GM12878 (cell line): ENCODE data around the gene ITGB5. TPM values are rescaled to one million over a fixed set of nuclear protein-coding genes. Genes with fewer than 3 reads are reported as not detected.

ENCODE experiments used
- ATAC-seq: fragments of 200-7000 bp; cut with Tn5 transposase; 3 replicates; pipeline ENCODE4 v1.9.1; 2020; ENCODE audit warnings: mild to moderate bottlenecking, moderate library complexity
- BruUV-seq: library from RNA; stranded (reverse); fragments of 400-500 nt; replicated peaks from 2 replicates; lab custom pipeline; 2021; lab: Mats Ljungman, UMichigan
- CTCF ChIA-PET: fragments of 300-600 bp; sonication (Branson Sonifier 250); formaldehyde crosslinking; extraction: SDS; loops from one replicate; lab custom pipeline; 2021; ENCODE audit warnings: inconsistent platforms; lab: Yijun Ruan, JAX
- POLR2A ChIA-PET: fragments of 350-600 bp; formaldehyde crosslinking; extraction: SDS; loops from one replicate; lab custom pipeline; 2021; ENCODE audit warnings: inconsistent platforms; lab: Charles Lee
- RAD21 ChIA-PET: fragments of 300-600 bp; sonication (Branson Sonifier 250); formaldehyde crosslinking; loops from one replicate; lab custom pipeline; 2023; ENCODE audit warnings: antibody characterized with exemption; ENCODE audit not compliant: unreplicated experiment; lab: Charles Lee
- SMC1A ChIA-PET: fragments of 300-600 bp; sonication (Branson Sonifier 250); formaldehyde crosslinking; loops from one replicate; lab custom pipeline; 2023; ENCODE audit not compliant: unreplicated experiment, uncharacterized antibody; lab: Charles Lee
- DNase-seq: peaks from one replicate; pipeline ENCODE4 v3.0.0-alpha.2; 2011; ENCODE audit warnings: low read depth, low spot score
- FAIRE-seq: peaks from 3 replicates; lab custom pipeline; 2011; peaks lifted over from hg19 to GRCh38; lab: Jason Lieb, UNC
- H2AFZ ChIP-seq: 2 replicates; pipeline ENCODE4 v1.6.0; 2011; ENCODE audit warnings: low read depth, low read length, control low read depth; ENCODE audit not compliant: control insufficient read depth
- H3K27ac ChIP-seq: 2 replicates; pipeline ENCODE4 v1.5.1; 2011; ENCODE audit warnings: control low read depth; ENCODE audit not compliant: control insufficient read depth, insufficient read depth
- H3K27me3 ChIP-seq, 2 experiments: replicated peaks in 1 of 2; 2 replicates each; pipeline versions ENCODE4 v1.6.0 to v1.6.1; 2011; ENCODE audit warnings: low read length in 1 of 2; ENCODE audit not compliant: control insufficient read depth in 2 of 2, insufficient read depth in 2 of 2
- H3K36me3 ChIP-seq, 2 experiments: 2 replicates each; pipeline ENCODE4 v1.5.1; 2011; ENCODE audit warnings: low read length in 1 of 2; ENCODE audit not compliant: control insufficient read depth in 2 of 2, insufficient read depth in 2 of 2
- H3K4me1 ChIP-seq: 2 replicates; pipeline ENCODE4 v1.6.1; 2011; ENCODE audit warnings: mild to moderate bottlenecking, low read length, moderate library complexity, mixed read lengths; ENCODE audit not compliant: control insufficient read depth, insufficient read depth
- H3K4me2 ChIP-seq: 2 replicates; pipeline ENCODE4 v1.6.0; 2011; ENCODE audit warnings: control low read depth; ENCODE audit not compliant: control insufficient read depth, insufficient read depth
- H3K4me3 ChIP-seq: fragments of 200-600 bp; sonication (generic); 2 replicates; pipeline ENCODE4 v1.5.1; 2016
- H3K79me2 ChIP-seq: 2 replicates; pipeline ENCODE4 v1.6.0; 2011; ENCODE audit warnings: low read length; ENCODE audit not compliant: control insufficient read depth, insufficient read depth
- H3K9ac ChIP-seq: 2 replicates; pipeline ENCODE4 v1.8.0; 2011; ENCODE audit warnings: low read length, control low read depth, mixed read lengths; ENCODE audit not compliant: control insufficient read depth, insufficient read depth
- H3K9me3 ChIP-seq: replicated peaks from 3 replicates; pipeline ENCODE4 v1.5.1; 2011; ENCODE audit warnings: mild to moderate bottlenecking, low read length; ENCODE audit not compliant: control insufficient read depth, insufficient read depth
- H4K20me1 ChIP-seq: 2 replicates; pipeline ENCODE4 v1.6.0; 2011; ENCODE audit not compliant: control insufficient read depth, insufficient read depth
- IKZF2 ChIP-seq, 2 experiments: fragments of 450-650 bp; IDR thresholded peaks; 2 replicates each; pipeline ENCODE4 v1.6.1; 2017; ENCODE audit warnings: mild to moderate bottlenecking in 2 of 2, moderate library complexity in 2 of 2
- RBBP5 ChIP-seq: fragments of 200-600 bp; sonication (generic); conservative IDR thresholded peaks from 2 replicates; pipeline ENCODE4 v1.6.1; 2016
- RFX5 ChIP-seq: IDR thresholded peaks from 2 replicates; pipeline ENCODE4 v1.6.1; 2011; ENCODE audit warnings: low read depth, low read length, improper control_type of control experiment
- SREBF2 ChIP-seq: IDR thresholded peaks from 2 replicates; pipeline ENCODE4 v1.6.1; 2012; ENCODE audit warnings: mild to moderate bottlenecking, low read length
- ZZZ3 ChIP-seq: IDR thresholded peaks from 2 replicates; pipeline ENCODE4 v1.6.1; 2011; ENCODE audit warnings: low read depth; ENCODE audit not compliant: control insufficient read depth, insufficient read length
- whole genome bisulfite sequencing: methylation state at CpG from one replicate; pipeline ENCODE4 v1.1.6; 2016; ENCODE audit warnings: low lambda C conversion rate; ENCODE audit not compliant: insufficient replicate concordance, insufficient coverage; ENCODE audit errors: missing lambda C conversion rate; 5-methylcytosine and 5-hydroxymethylcytosine counted together
- in situ Hi-C: fragments of 300-500 bp; cut with MboI; formaldehyde crosslinking; loops from 9 replicates; pipeline ENCODE4 v1.14.3; 2018; ENCODE audit warnings: mixed read lengths
- intact Hi-C: fragments of 100-400 bp; cut with micrococcal nuclease; formaldehyde crosslinking; loops from one replicate; pipeline ENCODE4 v1.14.2; 2022; ENCODE audit not compliant: unreplicated experiment
- polyA plus RNA-seq, 11 experiments: library from polyadenylated mRNA; depleted of rRNA in 4 of 11; unstranded in 6 of 11; stranded (reverse) in 5 of 11; fragments of >200 nt; fragmentation: Nextera tagmentation in 4 of 11; fragmentation: Illumina TruSeq in 1 of 11; extraction: Ambion mirVana in 4 of 11; extraction: Trizol in 1 of 11; gene quantifications; 1 replicate in 1 of 11; 2 replicates in 10 of 11; pipeline versions ENCODE4 v1.2.1 to v1.2.3, GENCODE V29; 2011 to 2016; ENCODE audit warnings: inconsistent platforms in 2 of 11, missing spikeins in 2 of 11, low read depth in 1 of 11
- total RNA-seq, 4 experiments: library from RNA; depleted of rRNA in 3 of 4; stranded (reverse); fragments of >200 nt in 3 of 4; fragmentation: Illumina TruSeq in 1 of 4; extraction: Trizol in 1 of 4; gene quantifications; 2 replicates each; pipeline versions ENCODE4 v1.2.1 to v1.2.3, GENCODE V29; 2013 to 2021
- TF ChIP-seq, protein P1 (sequence below): fragments of 450-650 bp; IDR thresholded peaks from 2 replicates; pipeline ENCODE4 v1.6.1; 2016; ENCODE audit warnings: mild to moderate bottlenecking, moderate library complexity, borderline replicate concordance
- TF ChIP-seq, protein P2 (sequence below): fragments of 450-650 bp; IDR thresholded peaks from 2 replicates; pipeline ENCODE4 v1.6.1; 2017; ENCODE audit warnings: mild to moderate bottlenecking, low read depth, inconsistent platforms; ENCODE audit not compliant: poor library complexity, severe bottlenecking
- TF ChIP-seq, protein P3 (sequence below): fragments of 450-650 bp; formaldehyde crosslinking; IDR thresholded peaks from 2 replicates; pipeline ENCODE4 v1.5.0; 2022; ENCODE audit warnings: mild to moderate bottlenecking, missing genetic modification characterization
- TF ChIP-seq, protein P4 (sequence below): IDR thresholded peaks from 2 replicates; pipeline ENCODE4 v1.6.1; 2011; ENCODE audit warnings: low read depth, low read length, improper control_type of control experiment, borderline replicate concordance
- TF ChIP-seq, protein P5 (sequence below): fragments of 450-650 bp; formaldehyde crosslinking; IDR thresholded peaks from 2 replicates; pipeline ENCODE4 v1.4.0; 2022; ENCODE audit warnings: mild to moderate bottlenecking, moderate library complexity

Gene ITGB5
- total and polyA plus RNA-seq, 10 of the 15 experiments (the other 5 are each of a cell fraction or from before 2014, with no cell fraction given) = 0.05 to 10.0 (median 0.83) TPM; not detected in 2

DNA sequence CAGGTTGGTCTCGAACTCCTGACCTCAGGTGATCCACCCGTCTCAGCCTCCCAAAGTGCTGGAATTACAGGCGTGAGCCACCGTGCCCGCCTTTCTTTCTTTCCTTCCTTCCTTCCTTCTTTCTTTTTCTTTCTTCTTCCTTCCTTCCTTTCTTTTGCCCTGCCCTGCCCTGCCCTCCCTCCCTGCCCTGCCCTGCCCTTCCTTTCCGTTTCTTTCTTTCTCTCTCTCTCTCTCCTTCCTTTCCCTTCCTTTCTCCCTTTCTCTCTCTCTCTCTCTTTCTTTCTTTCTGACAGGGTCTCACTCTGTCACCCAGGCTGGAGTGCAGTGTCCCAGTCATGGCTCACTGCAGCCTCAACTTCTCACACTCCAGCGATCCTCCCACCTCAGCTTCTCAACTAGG, 82.3 kb downstream of the ITGB5 start:
- BruUV-seq = no TSS peak
- TF ChIP-seq, protein P1, sequence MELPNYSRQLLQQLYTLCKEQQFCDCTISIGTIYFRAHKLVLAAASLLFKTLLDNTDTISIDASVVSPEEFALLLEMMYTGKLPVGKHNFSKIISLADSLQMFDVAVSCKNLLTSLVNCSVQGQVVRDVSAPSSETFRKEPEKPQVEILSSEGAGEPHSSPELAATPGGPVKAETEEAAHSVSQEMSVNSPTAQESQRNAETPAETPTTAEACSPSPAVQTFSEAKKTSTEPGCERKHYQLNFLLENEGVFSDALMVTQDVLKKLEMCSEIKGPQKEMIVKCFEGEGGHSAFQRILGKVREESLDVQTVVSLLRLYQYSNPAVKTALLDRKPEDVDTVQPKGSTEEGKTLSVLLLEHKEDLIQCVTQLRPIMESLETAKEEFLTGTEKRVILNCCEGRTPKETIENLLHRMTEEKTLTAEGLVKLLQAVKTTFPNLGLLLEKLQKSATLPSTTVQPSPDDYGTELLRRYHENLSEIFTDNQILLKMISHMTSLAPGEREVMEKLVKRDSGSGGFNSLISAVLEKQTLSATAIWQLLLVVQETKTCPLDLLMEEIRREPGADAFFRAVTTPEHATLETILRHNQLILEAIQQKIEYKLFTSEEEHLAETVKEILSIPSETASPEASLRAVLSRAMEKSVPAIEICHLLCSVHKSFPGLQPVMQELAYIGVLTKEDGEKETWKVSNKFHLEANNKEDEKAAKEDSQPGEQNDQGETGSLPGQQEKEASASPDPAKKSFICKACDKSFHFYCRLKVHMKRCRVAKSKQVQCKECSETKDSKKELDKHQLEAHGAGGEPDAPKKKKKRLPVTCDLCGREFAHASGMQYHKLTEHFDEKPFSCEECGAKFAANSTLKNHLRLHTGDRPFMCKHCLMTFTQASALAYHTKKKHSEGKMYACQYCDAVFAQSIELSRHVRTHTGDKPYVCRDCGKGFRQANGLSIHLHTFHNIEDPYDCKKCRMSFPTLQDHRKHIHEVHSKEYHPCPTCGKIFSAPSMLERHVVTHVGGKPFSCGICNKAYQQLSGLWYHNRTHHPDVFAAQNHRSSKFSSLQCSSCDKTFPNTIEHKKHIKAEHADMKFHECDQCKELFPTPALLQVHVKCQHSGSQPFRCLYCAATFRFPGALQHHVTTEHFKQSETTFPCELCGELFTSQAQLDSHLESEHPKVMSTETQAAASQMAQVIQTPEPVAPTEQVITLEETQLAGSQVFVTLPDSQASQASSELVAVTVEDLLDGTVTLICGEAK = no peak
- no peak for TF ChIP-seq RFX5
- TF ChIP-seq, protein P2, sequence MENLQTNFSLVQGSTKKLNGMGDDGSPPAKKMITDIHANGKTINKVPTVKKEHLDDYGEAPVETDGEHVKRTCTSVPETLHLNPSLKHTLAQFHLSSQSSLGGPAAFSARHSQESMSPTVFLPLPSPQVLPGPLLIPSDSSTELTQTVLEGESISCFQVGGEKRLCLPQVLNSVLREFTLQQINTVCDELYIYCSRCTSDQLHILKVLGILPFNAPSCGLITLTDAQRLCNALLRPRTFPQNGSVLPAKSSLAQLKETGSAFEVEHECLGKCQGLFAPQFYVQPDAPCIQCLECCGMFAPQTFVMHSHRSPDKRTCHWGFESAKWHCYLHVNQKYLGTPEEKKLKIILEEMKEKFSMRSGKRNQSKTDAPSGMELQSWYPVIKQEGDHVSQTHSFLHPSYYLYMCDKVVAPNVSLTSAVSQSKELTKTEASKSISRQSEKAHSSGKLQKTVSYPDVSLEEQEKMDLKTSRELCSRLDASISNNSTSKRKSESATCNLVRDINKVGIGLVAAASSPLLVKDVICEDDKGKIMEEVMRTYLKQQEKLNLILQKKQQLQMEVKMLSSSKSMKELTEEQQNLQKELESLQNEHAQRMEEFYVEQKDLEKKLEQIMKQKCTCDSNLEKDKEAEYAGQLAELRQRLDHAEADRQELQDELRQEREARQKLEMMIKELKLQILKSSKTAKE = no peak
- no peak for TF ChIP-seq SREBF2
- TF ChIP-seq, protein P3, sequence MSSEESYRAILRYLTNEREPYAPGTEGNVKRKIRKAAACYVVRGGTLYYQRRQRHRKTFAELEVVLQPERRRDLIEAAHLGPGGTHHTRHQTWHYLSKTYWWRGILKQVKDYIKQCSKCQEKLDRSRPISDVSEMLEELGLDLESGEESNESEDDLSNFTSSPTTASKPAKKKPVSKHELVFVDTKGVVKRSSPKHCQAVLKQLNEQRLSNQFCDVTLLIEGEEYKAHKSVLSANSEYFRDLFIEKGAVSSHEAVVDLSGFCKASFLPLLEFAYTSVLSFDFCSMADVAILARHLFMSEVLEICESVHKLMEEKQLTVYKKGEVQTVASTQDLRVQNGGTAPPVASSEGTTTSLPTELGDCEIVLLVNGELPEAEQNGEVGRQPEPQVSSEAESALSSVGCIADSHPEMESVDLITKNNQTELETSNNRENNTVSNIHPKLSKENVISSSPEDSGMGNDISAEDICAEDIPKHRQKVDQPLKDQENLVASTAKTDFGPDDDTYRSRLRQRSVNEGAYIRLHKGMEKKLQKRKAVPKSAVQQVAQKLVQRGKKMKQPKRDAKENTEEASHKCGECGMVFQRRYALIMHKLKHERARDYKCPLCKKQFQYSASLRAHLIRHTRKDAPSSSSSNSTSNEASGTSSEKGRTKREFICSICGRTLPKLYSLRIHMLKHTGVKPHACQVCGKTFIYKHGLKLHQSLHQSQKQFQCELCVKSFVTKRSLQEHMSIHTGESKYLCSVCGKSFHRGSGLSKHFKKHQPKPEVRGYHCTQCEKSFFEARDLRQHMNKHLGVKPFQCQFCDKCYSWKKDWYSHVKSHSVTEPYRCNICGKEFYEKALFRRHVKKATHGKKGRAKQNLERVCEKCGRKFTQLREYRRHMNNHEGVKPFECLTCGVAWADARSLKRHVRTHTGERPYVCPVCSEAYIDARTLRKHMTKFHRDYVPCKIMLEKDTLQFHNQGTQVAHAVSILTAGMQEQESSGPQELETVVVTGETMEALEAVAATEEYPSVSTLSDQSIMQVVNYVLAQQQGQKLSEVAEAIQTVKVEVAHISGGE (CRISPR knock-in tag) = no peak
- no peak for TF ChIP-seq IKZF2 (IDR thresholded peaks at IDR 0.05)
- TF ChIP-seq, protein P4, sequence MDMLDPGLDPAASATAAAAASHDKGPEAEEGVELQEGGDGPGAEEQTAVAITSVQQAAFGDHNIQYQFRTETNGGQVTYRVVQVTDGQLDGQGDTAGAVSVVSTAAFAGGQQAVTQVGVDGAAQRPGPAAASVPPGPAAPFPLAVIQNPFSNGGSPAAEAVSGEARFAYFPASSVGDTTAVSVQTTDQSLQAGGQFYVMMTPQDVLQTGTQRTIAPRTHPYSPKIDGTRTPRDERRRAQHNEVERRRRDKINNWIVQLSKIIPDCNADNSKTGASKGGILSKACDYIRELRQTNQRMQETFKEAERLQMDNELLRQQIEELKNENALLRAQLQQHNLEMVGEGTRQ = no peak
- no peak for TF ChIP-seq RBBP5
- no peak for TF ChIP-seq ZZZ3
- TF ChIP-seq, protein P5, sequence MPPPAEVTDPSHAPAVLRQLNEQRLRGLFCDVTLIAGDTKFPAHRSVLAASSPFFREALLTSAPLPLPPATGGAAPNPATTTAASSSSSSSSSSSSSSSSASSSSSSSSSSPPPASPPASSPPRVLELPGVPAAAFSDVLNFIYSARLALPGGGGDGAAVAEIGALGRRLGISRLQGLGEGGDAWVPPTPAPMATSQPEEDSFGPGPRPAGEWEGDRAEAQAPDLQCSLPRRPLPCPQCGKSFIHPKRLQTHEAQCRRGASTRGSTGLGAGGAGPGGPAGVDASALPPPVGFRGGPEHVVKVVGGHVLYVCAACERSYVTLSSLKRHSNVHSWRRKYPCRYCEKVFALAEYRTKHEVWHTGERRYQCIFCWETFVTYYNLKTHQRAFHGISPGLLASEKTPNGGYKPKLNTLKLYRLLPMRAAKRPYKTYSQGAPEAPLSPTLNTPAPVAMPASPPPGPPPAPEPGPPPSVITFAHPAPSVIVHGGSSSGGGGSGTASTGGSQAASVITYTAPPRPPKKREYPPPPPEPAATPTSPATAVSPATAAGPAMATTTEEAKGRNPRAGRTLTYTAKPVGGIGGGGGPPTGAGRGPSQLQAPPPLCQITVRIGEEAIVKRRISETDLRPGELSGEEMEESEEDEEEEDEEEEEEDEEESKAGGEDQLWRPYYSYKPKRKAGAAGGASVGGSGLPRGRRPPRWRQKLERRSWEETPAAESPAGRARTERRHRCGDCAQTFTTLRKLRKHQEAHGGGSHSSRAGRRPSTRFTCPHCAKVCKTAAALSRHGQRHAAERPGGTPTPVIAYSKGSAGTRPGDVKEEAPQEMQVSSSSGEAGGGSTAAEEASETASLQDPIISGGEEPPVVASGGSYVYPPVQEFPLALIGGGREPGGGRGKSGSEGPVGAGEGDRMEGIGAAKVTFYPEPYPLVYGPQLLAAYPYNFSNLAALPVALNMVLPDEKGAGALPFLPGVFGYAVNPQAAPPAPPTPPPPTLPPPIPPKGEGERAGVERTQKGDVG (CRISPR knock-in tag) = no peak

More for the DNA sequence above, 82.3 kb downstream of the ITGB5 start:
- H3K4me2 ChIP-seq = no peak overlapping the region
- no peak overlapping the region for H3K4me3 ChIP-seq
- H3K27ac ChIP-seq = no peak overlapping the region
- 57% methylated on average over 6 of the region's 7 CpGs for WGBS
- DNase-seq = no peak
- no peaks in the 10 kb centered on the region for H3K79me2 ChIP-seq
- ATAC-seq = no peak
- ChIA-PET POLR2A (no interaction called here), RAD21 (no interaction called here), CTCF (no interaction called here), SMC1A (interaction anchor here (1.0 kb wide), 1 partner anchor 122 kb away, joined by 3 read pairs; no protein-coding TSS in a partner anchor)
- H4K20me1 ChIP-seq = no peaks in the 10 kb centered on the region
- FAIRE-seq = no peak
- H3K9me3 ChIP-seq = no peaks in the 10 kb centered on the region
- in situ Hi-C loops = no loop called here
- peaks cover 0 to 4% of the 10 kb centered on the region in 2 experiments; a peak in 3 of 4 replicates for H3K27me3 ChIP-seq
- no peak overlapping the region for H3K9ac ChIP-seq
- no peaks in the 10 kb centered on the region for H3K36me3 ChIP-seq
- H3K4me1 ChIP-seq = no peaks in the 10 kb centered on the region
- intact Hi-C loops = no loop called here
- H2AFZ ChIP-seq = no peak overlapping the region
